ENCODE data around the gene PIAS1.

Gene PIAS1

GRCh38 chr15:68192117-68192516, 138.0 kb downstream of the PIAS1 start:
- no peak overlapping the region for H3K4me3 ChIP-seq (ENCODE audit: low read depth, low read length)
- TF ChIP-seq CTCF (IDR thresholded peaks at IDR 0.05; ENCODE audit: borderline replicate concordance, insufficient read depth, low read depth, low read length) = no peak

GRCh38 chr15:68192804-68193486, 138.8 kb downstream of the PIAS1 start:
- no peak overlapping the region for H3K4me3 ChIP-seq (ENCODE audit: low read depth, low read length)
- TF ChIP-seq CTCF (IDR thresholded peaks at IDR 0.05; ENCODE audit: borderline replicate concordance, insufficient read depth, low read depth, low read length) = no peak

GRCh38 chr15:68195336-68196112, 141.4 kb downstream of the PIAS1 start:
- H3K4me3 ChIP-seq (ENCODE audit: low read depth, low read length) = no peak overlapping the region

GRCh38 chr15:68196445-68197169, 142.5 kb downstream of the PIAS1 start:
- no peak overlapping the region for H3K4me3 ChIP-seq (ENCODE audit: low read depth, low read length)
- no peak for TF ChIP-seq CTCF (IDR thresholded peaks at IDR 0.05; ENCODE audit: borderline replicate concordance, insufficient read depth, low read depth, low read length)

More at GRCh38 chr15:68195336-68196112, 141.4 kb downstream of the PIAS1 start:
- TF ChIP-seq CTCF (IDR thresholded peaks at IDR 0.05; ENCODE audit: borderline replicate concordance, insufficient read depth, low read depth, low read length) = no peak

- H3K4me3 ChIP-seq (ENCODE audit: low read depth, low read length) = no peak overlapping the region
- TF ChIP-seq CTCF (IDR thresholded peaks at IDR 0.05; ENCODE audit: borderline replicate concordance, insufficient read depth, low read depth, low read length) = no peak
Observed at GRCh38 chr15:68197170-68197492, 143.0 kb downstream of the PIAS1 start.

- no peak overlapping the region for H3K4me3 ChIP-seq (ENCODE audit: low read depth, low read length)
- TF ChIP-seq CTCF (IDR thresholded peaks at IDR 0.05; ENCODE audit: borderline replicate concordance, insufficient read depth, low read depth, low read length) = no peak
Observed at GRCh38 chr15:68197661-68198437, 143.7 kb downstream of the PIAS1 start.

Measured in GM12875 (cell line).